ENCODE data around the gene KRTAP13-4.

Gene KRTAP13-4

DNA sequence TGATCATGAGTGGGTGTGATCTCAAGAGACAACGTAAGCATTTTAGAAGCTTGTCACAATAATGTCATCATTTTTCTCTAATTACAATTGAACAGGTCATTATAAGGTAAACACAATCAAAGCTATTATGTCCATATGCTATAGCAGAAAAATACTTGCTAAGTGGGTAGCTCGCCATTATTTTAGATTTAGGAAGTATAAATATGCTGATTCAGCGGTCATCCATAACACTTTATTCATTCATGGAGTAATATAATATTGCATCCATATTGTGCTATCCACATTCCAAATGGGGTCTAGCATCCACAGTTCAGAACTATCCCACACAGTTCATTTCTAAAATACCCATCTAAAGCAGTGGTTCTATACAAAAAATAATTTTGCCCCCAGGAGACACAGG is 18.5 kb downstream of the KRTAP13-4 start:
- H3K27ac ChIP-seq = no peak overlapping the region
- TF ChIP-seq, protein P1, sequence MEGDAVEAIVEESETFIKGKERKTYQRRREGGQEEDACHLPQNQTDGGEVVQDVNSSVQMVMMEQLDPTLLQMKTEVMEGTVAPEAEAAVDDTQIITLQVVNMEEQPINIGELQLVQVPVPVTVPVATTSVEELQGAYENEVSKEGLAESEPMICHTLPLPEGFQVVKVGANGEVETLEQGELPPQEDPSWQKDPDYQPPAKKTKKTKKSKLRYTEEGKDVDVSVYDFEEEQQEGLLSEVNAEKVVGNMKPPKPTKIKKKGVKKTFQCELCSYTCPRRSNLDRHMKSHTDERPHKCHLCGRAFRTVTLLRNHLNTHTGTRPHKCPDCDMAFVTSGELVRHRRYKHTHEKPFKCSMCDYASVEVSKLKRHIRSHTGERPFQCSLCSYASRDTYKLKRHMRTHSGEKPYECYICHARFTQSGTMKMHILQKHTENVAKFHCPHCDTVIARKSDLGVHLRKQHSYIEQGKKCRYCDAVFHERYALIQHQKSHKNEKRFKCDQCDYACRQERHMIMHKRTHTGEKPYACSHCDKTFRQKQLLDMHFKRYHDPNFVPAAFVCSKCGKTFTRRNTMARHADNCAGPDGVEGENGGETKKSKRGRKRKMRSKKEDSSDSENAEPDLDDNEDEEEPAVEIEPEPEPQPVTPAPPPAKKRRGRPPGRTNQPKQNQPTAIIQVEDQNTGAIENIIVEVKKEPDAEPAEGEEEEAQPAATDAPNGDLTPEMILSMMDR (conservative IDR thresholded peaks at IDR 0.05) = no peak
- TF ChIP-seq ZFX (IDR thresholded peaks at IDR 0.05) = no peak

DNA sequence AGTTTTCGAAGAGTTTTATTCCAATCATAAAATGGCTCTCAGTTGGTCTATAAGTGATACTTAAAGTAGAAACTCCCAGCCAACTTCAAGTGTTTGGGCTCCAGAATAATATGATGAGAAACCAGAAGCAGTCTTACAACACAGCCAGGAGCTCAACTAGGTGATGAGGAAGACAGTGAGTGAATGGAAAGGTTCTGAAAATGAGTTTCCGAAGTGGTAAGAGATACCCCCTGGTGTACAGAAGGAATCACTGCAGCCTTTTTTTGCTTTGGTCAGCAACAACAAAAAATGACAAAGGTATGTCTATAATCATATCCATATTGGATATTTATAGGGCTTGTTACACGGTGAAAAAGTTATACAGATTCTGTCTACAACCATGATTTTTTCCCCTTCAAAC is 33.7 kb downstream of the KRTAP13-4 start:
- TF ChIP-seq, protein P1 (conservative IDR thresholded peaks at IDR 0.05) = peak; percentile 79
- TF ChIP-seq ZFX (IDR thresholded peaks at IDR 0.05) = no peak
- no peak overlapping the region for H3K27ac ChIP-seq

DNA sequence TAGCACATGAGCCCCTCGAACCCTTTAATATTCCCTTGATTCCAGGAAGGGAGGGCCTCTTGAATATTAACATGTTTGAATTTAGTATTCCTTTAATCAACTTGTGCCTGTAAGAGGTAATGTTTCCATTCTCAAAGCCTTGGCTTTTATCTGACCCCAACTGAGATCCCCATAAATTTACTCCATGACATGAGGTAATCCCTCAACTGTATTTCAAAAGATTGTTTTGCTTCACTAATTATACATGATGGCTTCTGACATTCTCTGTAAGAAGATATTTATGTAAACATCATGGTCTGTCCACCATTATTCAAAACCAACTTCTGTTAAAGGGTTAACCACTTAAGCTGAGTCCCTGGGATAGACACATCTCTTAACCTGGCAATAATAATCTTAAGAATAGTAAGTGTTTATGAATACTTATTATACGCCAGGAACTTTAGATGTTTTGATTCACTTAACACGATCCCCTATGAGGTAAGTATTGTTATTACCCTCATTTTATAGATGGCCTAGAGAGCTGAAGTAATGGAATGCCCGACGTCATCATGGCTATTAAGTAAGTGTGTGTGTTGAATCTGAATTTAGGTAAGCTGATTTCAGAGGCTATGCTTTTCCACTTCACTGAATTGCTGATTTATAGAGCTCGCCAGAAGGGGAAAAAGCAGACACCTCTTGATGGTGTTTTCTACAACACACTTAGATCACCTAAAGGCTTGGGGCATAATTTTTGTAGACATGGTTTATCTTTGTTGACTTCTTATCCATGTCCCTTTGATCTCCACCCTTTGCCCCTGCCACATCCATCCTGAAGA is 39.1 kb downstream of the KRTAP13-4 start:
- H3K27ac ChIP-seq = no peak overlapping the region
- TF ChIP-seq, protein P1 (conservative IDR thresholded peaks at IDR 0.05) = no peak
- no peak for TF ChIP-seq ZFX (IDR thresholded peaks at IDR 0.05)

DNA sequence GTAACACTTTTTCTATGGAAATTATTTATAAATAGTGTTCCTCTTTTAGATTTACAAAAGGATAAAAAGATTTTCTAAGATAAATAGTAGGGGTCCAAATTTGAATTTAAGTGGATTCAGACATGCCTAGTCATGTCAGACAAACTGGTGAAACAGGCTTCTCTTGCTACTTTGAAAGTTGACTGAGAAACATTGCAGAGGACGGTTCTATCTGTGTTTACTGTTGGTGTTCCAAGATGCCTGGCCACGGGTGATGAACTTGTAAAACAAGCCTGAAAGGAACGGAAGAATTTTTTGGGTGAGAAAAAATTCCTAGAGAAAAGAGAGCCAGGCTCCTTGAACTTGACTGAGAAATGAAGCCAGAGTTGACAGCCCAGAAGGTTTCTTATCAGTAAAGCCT is 48.0 kb downstream of the KRTAP13-4 start:
- H3K27ac ChIP-seq = no peak overlapping the region
- no peak for TF ChIP-seq ZFX (IDR thresholded peaks at IDR 0.05)
- TF ChIP-seq, protein P1 (conservative IDR thresholded peaks at IDR 0.05) = no peak

DNA sequence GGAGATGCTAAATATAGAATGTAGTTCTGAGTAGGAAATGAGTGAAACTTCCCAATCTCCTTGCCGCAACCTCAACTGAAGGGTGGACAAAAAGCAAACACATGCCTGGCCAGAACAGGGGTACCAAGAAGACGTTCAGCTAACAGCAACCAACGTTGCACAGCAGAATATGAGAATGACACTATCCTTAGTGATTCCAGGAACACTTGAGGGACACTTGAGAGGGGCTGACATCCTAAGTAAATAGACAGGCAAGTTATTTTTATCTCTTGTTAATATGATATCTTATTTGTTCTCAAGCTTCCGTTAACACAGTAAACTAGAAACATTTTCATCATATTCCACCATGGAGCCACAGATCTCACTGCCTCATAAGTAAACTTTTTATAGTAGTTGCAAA is 49.2 kb downstream of the KRTAP13-4 start:
- no peak for TF ChIP-seq ZFX (IDR thresholded peaks at IDR 0.05)

DNA sequence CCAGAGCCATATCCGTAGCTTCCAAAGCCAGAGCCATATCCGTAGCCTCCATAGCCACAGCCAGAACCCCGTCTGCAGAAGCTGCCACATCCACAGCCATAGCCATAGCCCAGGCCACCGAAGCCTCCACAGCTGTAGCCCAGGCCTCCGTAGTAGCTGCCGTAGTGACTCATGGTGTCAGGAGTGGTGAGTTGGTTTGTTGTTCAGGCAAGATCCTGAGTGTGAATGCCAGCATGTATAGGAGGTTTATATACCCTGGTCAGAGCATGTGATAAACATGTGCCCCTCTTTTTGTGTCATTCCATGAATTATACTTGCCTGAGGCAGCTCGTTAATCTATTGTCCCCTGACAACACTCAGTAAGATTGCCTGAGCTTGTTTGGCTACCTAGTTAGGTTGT is 50.1 kb downstream of the KRTAP13-4 start, which contains the start of gene KRTAP19-1:
KRTAP19-1 (minus strand) TSS at position 223 of the 400 bp plus-strand sequence; CDS start at position 173, 50 bp downstream.
- TF ChIP-seq, protein P1 (conservative IDR thresholded peaks at IDR 0.05) = no peak
- TF ChIP-seq ZFX (IDR thresholded peaks at IDR 0.05) = no peak
- H3K27ac ChIP-seq = no peak within 1 kb of the TSS

More for the DNA sequence above, 49.2 kb downstream of the KRTAP13-4 start:
- H3K27ac ChIP-seq = no peak overlapping the region
